Stimulated activated CD8-positive, alpha-beta memory T cell treated with anti-CD3 and anti-CD28 coated beads, Interleukin-12 subunit alpha, Interleukin-12 subunit beta, amount 100 ng/mL, for 1 hour (primary cell): ENCODE measurements around the gene GTPBP3.

Source experiments
- DNase-seq: peaks from one replicate; pipeline ENCODE4 v3.0.0-alpha.2; 2020; ENCODE audit warnings: low read depth

Gene GTPBP3

GRCh38 chr19:17309198-17309964 lies 28.0 kb upstream of the GTPBP3 start, which contains the start of gene DDA1:
TSS of gene DDA1 (plus strand) at chr19:17309563. CDS start at chr19:17309655, 92 bp downstream.
- DNase-seq = peak; percentile 99

DNA sequence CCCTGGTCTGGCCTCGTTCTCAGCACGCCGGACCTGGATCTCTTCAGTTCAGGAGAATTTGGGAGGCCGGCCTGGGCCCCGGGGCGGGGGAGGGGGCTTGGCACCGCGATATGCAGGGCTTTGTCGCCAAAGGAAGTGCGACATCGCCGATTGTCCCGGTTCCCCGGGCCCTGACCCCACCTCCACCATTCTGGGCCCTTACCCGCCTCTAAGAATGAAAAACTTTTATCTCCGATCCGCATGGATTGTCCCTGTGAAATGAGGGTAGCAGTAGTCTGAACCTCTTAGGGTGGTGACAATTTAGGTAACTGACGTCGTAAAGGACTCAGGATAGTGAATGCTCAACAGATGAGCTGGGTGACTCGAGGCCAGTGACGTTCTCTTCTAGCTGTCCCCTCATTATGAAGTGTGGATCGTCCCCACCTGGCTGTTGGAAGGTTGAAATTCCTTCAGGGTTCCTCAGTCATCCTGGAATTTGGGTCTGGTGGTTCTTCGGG lies 27.3 kb upstream of the GTPBP3 start:
- DNase-seq = no peak

DNA sequence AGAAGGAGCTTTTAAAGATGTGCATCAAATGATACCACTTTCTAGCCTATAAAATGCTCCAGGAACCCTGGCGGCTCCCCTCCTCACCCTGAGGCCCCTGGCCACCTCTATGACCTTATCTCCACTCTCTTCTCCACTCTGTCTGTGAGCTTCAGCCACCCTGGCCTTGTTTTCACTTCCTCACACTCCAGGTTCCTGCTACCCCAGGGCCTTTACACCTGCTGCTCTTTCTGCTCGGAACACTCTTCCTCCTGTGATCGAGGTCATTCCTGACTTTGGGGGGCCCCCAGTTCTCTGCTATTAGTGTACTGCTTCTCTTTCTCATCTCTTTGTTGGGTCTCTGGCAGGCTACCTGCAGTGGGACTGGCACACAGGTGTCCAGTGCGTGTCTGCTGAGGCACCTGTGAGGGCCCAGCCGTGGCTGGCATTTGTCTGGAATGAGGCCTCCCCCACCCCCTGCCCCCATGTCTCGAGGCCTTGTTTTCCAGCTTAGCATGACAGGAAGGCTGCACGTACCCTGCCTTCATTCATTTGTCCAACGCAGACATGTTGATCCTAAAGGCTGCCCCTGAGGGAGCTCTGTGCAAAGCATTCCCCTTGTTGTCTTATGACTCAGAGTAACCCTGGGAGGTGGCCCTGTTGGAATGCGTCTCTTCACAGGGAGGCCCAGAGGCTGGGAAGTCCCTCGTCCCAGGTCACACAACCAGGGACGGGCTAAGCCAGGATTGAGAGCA lies 25.7 kb upstream of the GTPBP3 start:
- DNase-seq = no peak

- no peak for DNase-seq
These were observed 24.9 kb upstream of the GTPBP3 start for GRCh38 chr19:17312189-17313113.

- no peak for DNase-seq
These were observed 23.3 kb upstream of the GTPBP3 start for GRCh38 chr19:17314007-17314593.

GRCh38 chr19:17318966-17319365 lies 18.4 kb upstream of the GTPBP3 start:
- no peak for DNase-seq

GRCh38 chr19:17319473-17320238 lies 17.7 kb upstream of the GTPBP3 start:
- DNase-seq = no peak

DNA sequence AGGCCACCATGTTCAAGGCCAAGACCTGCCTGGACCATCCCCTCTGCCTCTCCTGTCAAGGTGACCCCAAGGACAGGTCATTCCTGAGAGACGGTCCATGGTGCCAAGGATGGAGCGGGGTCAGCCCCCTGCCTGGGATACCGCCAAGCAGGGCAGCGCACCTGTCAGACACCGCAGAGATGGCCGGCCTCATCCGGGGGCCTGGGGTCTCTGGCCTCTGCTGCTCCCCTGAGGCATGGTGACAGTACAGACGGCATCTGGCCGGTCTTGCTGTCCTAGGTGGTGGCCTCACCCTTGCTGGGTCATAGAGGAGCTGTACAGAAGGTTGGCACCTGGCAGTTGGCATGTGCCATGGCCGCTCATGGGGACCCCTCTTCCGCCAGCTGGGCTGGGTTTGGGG lies 16.9 kb upstream of the GTPBP3 start:
- DNase-seq = no peak

DNA sequence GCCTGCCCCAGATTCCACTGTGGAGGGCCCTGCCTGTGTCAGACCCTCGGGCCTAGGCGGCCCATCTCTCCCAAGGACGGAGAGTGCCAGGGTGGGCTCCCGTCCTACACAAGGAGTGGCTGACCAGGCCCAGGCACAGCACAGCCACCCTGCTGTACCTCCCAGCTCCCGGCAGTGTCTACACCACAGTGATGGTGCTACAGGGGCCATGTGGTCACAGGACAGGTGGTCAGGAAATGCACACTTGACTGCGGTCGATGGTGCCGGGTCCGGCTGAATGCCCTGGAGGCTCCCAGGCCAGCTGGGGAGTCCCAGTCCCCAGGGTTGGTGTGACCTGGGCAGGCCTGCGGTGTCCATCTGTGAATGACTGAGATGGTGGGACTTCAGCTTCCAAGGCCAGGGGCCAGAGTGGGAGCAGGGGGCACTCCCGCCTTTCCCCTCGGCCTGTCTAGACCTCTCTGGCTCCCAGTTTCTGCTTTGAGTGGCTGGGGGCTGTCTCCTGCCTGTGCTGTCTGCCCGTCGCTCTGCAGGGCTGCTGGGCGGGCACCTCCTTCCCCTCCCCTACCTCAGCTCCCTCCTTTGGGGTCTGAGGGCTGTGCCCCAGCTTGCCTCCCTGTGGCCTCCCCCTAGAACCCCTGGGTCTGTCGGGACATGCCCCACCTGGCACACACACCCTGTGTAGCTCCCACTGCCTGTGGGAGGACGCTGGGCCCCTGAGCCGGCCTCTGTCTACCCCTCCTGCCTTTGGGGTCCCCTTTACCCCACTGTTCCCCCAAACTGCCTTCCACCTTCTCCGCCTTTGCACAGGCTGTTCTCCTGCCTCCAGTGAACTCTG lies 15.5 kb upstream of the GTPBP3 start:
- no peak for DNase-seq

DNA sequence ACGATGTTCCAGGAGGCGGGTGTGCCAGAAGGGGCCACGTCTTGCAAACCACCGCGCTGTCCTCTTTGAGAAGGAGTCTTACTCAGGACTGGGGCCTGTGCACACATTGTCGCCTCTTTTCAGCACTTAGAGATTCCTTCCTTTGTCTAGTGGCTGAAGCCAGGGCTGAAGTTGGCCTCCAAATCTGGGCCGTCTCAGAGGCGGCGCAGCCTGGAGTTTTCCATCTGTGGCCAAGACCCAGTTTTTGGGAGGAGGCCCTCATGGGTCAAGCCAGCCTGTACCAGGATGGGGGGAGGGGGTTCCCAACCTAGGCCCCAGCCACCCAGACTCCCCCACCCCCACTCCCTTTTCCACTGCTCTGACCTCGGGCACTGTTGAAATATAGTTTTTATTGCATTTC lies 14.5 kb upstream of the GTPBP3 start:
- no peak for DNase-seq

DNA sequence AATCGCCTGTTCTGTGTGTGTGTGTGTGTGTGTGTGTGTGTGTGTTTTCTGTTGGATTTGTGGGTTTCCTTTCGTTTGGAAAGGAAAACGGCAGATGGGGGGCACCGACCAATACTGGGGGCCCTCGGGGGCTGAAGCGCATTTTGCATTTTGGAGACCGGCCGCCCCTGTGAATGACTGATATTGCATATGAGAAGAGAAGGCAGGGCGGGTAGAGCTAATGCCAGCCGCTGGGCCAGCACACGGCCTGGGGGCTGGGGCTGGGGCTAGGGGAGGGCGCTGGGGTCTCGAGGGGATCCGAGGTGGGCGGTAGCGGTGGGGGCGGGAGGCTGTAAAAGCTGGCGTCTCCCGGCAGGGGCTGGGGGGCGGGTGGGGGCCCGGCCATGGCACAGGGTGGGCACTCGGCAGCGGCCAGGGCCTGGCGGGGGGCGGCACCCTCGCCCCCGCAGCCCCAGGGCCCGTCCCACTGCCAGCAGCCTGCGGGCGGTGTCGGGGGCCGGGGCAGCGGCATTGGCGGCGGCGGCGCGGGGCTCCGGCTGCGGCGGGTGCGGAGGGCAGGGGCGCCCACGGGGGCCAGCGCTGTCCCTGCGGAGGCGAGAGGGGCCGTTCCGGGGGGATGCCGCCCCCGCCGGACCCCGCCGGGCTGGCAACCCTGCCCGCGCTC lies 13.9 kb upstream of the GTPBP3 start:
- DNase-seq = no peak

- DNase-seq = no peak
These were observed 13.4 kb upstream of the GTPBP3 start for GRCh38 chr19:17323964-17324332.

- no peak for DNase-seq
These were observed 12.8 kb upstream of the GTPBP3 start for GRCh38 chr19:17324357-17325114.

- DNase-seq = no peak
These were observed 12.2 kb upstream of the GTPBP3 start for GRCh38 chr19:17325133-17325532.

DNA sequence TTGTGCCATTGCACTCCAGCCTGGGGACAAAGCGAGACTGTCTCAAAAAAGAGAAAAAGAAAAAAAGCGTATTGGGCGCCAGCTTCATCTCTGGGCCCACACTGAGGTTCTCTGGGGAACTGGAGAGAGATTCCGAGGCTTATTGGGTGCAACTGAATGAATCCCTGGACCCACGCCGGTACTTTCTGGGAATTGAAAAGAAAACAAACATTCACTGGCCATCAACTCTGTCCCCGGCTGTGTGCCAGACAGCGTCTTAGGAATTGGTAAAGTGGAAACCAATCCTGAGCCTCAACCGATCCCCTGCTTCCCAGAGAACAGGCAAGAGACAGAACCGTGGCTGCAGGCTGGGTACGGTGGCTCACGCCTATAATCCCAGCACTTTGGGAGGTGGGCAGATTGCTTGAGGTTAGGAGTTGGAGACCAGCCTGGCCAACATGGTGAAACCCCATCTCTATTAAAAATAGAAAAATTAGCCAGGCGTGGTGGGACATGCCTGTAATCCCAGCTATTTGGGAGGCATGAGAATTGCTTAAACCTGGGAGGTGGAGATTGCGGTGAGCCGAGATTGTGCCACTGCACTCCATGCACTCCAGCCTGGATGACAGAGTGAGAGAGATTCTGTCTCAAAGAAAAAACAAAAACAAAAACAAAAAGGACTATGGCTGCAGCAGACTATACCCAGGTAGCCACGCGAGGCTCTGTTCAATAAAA lies 11.3 kb upstream of the GTPBP3 start:
- no peak for DNase-seq

- DNase-seq = no peak
These were observed 10.8 kb upstream of the GTPBP3 start for GRCh38 chr19:17326595-17326966.

DNA sequence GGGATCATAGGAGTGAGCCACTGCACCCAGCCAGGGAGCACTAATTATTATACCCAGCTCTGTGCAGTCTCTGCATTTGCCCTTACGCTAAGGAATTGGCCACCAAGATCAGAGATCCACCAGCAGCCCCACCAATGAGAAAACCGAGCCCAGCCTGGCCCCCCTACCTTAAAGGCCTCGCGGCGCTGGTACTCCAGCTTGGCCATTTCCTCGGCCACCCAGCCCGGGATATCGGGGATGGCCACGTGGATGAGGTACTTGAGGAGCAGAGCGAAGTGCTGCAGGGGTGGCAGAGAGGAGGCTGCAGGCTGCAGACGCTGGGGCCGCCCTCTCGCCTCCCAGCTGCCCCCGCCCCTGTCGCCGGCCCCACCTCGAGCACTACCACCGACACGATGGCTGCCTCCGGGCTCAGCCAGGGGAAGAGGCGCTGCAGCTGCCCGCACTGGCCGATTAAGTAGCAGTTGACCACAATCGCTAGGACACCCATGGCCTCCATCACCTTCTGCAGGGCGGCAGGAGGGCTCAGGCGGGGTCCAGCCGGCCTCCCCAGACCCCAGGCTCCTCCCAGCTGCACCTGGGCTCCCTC lies 10.2 kb upstream of the GTPBP3 start:
- DNase-seq = no peak
